GM15510 (cell line): ENCODE results near the gene NEK6.

Experiments
- POLR2A ChIP-seq: IDR thresholded peaks from 3 replicates; pipeline ENCODE4 v1.6.1; 2011; ENCODE audit warnings: borderline replicate concordance; ENCODE audit not compliant: insufficient read length; ENCODE audit errors: extremely low read depth

NEK6 gene

DNA sequence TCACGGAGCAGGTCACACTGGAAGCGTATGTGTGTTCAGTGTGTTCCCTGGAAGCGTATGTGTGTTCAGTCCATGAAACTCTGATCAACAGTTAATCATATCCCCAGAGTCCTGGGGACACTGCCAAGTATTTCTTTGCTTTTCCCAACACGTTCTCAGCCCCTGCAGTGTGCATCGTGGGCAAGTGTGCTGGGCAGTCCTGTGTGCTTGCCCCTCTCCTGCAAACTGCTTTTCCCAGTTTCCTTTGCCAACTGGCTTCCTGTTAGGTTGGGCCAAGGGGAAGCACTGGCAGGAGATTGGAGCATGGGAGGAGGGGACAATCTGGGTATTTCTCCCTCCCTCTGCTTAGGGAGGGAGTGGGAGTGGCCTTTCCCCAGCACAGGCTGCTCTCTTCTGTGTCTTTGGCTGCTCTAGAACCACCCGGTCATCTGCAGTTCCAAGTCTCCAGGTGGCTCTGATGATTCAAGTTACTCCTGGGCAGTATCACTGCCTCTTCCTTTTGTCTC lies 36.8 kb upstream of the NEK6 start:
- no peak for TF ChIP-seq POLR2A

DNA sequence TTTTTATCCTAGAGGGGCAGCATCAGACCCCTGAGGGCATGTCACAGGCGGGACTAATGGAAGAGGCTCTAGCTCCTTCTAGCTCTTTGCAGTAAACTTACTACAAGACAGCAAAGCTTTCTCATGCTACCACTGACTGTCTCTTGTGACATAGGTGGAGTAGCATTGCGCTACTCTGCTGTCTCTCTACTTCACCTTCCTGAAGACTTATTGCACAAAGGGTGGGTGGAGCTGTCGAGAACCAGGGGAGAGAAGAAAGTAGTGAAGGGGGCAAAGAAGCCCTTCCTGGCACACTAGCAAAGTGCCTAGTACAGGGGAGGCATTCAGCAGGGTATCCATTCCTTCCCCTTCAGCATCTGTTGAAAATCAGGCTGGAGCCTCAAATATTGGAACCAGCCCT lies 36.1 kb upstream of the NEK6 start:
- TF ChIP-seq POLR2A: no peak

DNA sequence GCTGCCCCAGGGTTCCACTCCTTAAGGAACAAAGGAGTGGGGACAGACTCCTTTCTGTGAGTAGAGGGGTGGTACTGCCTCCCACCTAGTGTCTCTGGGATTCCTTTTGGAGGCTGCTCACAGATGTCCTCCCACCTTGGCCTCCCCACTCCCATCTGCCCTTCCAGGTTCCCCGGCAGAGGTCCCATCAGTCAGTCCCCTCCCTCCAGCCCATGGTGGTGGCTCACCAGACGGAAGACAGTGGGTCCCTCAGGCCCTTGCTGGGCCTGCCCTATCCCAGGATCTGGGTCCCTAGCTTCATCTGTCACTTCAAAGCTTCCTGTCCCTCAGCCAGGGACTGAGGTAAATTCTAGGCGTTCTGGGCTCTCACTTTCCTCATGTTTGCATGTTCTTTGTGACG lies 35.6 kb upstream of the NEK6 start:
- TF ChIP-seq POLR2A: no peak

DNA sequence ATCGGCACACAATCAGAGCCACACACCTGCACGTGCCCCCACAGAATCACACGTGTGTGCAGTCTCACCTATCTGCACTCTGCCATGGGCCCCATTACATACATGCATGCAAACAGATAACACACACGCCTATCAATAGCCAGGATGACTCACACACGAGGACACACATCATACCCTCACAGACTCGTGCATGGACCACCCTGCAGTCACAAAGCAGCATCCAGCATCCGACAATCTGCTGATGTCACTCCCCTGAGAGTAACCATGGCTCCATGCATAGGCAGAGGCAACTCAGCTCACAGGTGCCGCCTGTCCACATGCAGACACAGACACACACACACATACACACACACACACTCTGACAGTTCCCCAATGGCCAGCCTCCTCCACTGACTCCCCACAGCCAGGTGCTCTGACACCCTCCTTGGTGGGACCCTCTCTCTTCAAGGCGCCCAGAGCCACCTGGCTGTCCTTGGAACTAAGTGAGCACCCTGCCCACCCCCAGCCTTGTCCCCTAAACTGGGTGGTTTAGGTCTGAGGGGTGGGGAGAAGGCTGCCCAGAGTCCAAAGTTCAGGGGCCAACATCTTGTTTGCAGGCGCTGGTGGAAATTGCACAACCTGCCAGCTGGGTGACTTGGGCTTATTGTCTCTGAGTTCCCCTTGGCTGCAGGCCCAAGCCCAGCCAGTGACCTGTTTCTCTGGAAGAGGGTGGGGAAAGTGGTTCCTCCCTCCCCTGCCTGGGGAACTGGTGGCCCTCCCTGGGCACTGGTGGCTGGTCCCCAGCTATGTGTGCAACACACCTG lies 34.6 kb upstream of the NEK6 start:
- no peak for TF ChIP-seq POLR2A

DNA sequence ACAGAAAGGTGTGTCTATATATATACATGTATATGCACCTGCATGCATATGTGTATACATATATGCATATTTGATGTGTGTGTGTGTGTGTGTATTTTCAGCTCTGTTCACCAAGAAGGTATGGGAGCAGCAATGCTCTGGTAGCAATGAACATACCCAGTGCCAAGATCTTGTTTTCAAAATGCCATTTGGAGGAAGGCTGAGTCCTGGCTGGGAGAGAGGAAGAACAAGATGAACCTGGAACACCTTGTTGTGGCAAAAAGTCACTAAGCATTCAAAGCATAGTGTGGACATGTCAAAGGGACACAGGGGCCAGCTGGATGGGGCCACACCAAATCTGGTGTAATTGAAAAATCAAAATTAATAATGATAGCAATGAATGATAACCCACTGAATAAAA lies 31.8 kb upstream of the NEK6 start:
- TF ChIP-seq POLR2A: no peak

DNA sequence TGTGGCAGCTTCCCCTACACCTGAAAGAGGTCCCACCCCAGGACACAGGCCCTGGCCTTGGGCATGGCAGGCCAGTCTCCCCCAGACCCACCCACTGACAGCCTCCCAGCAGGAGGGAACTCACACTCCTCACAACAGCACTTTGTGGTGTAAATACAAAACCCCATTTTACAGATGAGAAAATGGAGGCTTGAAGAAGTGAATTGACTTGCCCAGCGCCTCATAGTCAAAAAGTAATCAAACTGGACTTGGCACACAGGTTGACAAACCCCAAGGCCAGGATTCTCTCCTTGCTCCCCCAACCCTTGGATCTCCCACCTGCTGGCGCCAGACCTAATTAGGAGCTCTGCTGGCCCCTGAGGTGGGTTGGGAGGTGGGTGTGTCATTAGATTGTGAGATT lies 29.2 kb upstream of the NEK6 start:
- TF ChIP-seq POLR2A: no peak

DNA sequence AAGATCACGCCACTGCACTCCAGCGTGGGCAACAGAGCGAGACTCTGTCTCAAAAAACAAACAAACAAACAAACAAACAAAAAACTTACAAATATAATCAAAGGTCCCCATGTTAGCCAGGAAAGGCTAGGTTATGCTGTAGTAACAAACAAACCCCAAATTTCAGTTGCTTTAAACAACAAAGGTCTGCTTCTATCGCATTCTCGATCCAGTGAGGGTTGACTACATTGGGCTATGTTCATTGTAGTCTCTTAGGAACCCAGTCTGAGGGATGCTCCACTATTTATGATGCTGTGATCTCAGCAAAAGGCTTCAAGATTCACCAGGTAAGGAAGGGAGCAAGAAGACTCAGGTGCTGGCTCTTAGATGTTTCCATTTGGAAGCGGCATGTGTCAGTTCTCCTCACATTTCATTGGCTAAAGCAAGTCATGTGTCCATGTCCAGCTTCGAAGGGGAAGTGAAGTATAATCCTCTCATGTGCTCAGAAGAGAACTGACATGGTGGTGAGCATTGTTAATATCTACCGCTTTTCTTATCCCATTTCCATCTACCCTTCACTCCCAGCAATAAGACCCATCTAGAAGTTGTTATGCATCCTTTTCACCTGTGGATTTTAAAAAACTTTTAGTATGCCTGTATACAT lies 26.5 kb upstream of the NEK6 start:
- TF ChIP-seq POLR2A: no peak

DNA sequence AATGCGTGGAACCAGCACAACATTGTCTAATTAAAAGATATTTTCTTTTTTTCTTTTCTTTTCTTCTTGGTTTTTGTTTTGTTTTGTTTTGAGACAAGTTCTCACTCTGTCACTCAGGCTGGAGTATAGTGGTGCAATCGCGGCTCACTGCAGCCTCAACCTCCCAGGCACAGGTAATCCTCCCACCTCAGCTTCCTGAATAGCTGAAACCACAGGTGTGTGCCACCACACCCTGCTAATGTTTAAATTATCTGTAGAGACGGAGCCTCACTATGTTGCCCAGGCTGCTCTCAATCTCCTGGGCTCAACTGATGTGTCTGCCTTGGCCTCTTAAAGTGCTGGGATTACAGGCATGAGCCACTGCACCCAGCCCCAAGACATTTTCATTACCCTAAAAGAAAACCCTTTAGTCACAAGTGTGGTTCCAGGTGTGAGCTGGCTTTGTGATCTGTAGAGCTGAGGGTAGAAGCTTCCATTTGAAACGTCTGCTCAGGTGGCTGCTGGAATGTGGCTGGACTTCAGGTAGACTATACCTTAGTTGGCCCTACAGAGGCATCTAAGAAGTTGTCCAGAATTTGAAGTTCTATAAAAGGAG lies 19.1 kb upstream of the NEK6 start:
- no peak for TF ChIP-seq POLR2A

DNA sequence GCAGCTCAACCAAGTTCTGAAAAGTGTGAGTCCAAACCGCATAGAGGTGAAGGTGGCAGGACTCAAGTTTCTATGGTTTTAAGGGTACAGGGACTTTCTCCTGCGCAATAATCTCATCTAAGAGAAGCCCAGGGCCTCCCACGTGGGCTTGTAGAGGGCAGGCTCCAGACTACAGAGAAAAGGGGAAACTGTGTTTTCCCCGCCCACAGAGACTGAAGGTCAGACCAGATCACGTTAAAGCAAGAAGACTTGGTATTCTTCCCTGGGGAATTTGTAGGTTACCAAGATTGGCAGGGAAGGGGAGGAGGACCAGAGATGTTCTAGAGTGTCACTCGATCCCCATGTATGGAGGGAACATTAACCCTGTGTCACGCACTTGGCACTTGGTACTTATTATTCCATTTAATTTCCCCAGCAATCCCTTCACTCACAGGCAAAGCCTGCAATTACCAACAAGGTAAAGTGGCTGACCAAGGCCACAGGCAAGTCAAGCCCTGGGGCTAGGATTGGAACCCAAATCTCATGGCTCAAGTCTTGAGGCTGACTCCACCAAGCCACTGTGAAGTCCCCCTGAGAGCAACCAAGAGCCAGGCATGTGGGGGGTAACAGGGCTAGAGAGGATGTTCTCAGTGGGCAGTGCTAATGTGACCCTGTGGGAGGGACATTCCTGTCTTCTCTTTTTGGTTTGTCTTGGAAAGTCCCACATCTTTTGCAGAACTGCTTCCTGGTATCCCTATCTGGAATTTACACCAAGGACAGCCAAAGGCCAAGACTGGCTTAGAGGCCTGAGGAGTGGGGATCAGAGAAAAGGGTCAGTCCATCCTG lies 18.3 kb upstream of the NEK6 start:
- TF ChIP-seq POLR2A: no peak

DNA sequence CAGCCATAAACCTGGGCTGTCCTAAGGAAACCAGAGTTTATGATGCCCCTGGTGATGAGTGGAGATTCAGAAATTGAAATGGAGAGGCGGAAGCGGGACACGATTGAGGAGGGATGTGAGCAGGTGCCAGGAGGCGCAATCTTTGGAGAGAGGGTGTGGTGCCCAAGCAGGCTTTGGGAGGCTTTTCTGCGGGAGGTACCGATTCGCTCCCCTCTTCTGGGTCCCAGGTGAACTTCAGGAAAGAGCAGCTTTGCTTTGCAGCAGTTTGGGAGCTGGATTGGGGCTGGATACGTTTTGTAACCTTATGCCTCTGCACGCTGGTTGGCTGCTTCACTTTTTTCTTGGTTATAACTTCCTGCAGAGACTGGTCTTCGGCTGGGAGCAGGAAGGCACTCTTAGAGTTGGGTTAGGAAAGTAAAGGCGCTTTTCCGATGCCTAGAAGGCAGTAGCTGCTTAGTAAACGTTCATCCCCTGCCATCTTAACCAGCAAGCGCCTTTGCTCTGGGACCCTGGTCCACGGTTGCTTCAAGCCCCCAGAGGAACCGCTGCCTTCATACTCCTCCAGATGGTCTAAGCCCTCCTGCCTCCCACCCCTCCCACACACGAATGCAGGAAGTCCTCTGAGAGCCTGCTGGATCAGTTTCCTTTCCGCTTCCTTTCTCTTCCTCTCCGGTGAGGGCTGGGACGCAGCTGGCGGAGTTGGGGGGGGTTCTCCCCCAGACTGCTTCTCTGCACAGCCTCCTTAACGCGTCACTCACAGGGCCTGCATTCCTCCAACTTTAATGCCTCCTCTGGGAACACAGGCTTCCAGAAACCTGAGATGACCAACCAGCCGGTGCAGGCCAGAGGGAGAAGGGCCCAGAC lies 15.2 kb upstream of the NEK6 start:
- no peak for TF ChIP-seq POLR2A

DNA sequence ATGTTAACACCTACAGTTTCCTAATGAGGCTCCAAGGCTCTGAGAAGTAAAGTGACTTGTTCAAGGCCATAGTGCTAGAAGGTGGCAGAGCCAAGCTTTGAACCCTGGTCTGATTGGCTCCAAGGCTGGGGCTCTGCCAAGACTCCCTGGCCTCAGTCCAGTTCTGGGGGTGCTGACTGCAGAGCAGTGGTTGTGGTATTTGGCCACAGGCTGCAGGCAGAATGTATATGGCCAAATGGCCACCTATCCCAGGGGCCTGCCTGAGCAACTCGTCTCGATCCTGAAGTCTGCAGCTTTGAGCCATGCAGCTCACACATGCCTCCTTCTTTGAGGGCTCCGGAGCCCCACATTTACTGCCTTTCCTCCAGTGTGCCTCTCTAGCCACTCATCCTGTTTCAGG lies 9.7 kb upstream of the NEK6 start:
- no peak for TF ChIP-seq POLR2A

DNA sequence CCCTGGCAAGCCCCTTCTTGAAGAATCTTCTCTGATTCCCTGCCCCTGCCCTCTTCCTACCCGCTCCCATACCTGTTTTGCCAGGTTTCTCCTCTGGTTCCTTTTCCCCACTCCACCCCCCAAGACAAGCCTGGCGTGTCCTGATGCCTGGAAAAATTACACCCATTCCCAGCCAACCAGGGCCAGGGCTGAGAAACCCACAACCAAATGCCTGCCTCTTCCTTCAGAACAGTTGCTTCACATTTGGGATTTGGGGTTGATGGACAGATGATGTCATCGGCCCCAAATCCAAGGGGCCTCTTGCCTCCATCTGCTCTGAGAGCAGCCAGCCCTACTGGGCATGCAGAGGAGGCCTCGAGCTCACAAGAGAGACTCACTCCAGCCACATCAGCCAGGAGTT lies 8.8 kb upstream of the NEK6 start:
- no peak for TF ChIP-seq POLR2A

DNA sequence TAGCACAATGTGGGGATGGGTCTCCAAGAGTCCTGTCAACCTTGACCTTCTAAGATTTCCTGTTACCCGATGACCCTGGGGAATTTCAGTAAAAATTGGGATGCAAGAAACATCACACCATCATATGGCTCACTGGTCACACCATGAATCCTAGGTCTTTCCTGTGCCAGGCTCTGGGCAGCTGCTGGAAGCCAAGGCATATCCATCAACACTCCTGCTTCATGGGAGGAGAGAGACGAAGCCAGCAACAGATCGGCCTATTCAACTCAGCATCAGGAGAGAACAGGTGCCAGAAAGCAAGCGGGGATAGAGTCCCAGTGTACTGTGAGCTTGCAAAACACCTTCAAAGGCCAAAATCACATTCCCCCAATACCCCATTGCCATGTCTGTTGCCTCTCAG lies 6.5 kb upstream of the NEK6 start:
- no peak for TF ChIP-seq POLR2A

DNA sequence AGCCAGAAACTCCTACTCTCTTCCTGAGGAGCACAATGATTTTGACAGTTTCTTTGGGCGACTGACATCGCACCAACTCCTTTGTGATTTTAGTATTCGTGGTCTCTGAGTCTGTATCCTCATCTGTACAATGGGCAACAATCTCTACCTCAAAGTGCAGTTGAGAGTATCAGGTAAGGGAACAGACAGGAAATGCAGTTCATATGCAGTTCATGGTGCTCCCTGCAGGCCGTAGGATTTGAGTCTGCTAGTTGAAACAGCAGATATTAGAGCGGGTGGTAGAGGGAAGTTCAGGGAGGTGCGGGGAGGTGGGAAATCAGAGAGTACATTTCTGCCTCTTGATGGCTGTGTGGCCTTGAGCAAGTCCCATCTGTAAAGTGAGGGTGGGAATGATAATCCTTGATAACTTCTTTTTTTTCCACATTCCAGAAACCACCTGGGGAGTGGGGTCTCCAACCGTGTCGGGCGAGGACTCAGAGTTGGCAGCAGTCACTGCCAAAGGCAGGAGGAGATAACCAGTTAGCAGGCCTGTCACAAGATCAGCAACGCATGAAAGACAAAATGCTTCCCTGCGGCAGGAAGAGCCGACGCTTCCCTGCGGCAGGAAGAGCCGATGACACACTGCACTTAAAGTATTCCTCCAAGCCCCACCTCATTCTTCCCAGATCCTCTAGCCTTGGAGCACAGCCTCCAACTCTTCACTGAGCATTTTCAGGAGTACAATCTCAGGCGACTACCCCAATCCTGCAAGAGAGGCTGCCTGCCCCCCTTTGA lies 6.0 kb upstream of the NEK6 start:
- no peak for TF ChIP-seq POLR2A

DNA sequence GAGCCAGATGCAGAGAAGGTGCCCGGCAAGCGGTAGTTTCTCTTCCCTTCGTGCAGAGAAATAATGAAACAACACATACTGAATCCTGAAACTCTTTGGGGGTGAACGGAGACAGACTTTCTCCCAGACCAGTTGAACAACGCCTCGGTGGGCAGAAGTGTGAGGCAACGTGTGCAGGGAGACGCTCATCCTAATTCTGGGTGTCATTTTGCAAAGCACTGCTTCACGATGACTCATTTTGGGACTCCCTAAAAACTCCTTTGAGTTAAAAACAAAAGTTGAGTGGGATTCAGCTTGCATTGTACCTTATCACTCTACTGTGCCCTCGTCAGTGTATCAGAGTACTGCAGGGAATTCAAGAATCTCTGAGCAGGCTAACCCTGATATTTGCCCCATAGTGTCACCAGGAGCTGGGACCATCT lies 3.5 kb upstream of the NEK6 start:
- no peak for TF ChIP-seq POLR2A
